Lower lobe of right lung (tissue), 2 donors: ENCODE results near the gene ELF2. TPM values are rescaled to one million over a fixed set of nuclear protein-coding genes. Genes with fewer than 3 reads are reported as not detected.
"Not testable (repeated sequence)": the region's sequence is repeated elsewhere in the genome, so short reads cannot be mapped to it uniquely, and the experiment has no call there.

Experiments
- ATAC-seq, 2 donors: fragments of 200-7000 bp; cut with Tn5 transposase; one replicate each; pipeline ENCODE4 v1.9.1; 2020 to 2022; ENCODE audit warnings: mild to moderate bottlenecking in 2 of 2, moderate library complexity in 2 of 2
- DNase-seq: peaks from one replicate; pipeline ENCODE4 v3.0.0-alpha.2; 2020
- H3K27ac ChIP-seq: fragments of 200-600 bp; one replicate; pipeline ENCODE4 v1.8.0; 2022
- H3K27me3 ChIP-seq: fragments of 200-600 bp; one replicate; pipeline ENCODE4 v1.8.0; 2022; ENCODE audit warnings: low read depth
- H3K36me3 ChIP-seq: fragments of 200-600 bp; one replicate; pipeline ENCODE4 v1.8.0; 2022; ENCODE audit warnings: mild to moderate bottlenecking
- H3K4me1 ChIP-seq: fragments of 200-600 bp; one replicate; pipeline ENCODE4 v1.8.0; 2022
- H3K4me3 ChIP-seq: fragments of 200-600 bp; one replicate; pipeline ENCODE4 v1.8.0; 2022; ENCODE audit warnings: mild to moderate bottlenecking
- H3K9me3 ChIP-seq: fragments of 200-600 bp; one replicate; pipeline ENCODE4 v1.8.0; 2022
- CTCF ChIP-seq: fragments of 200-600 bp; IDR thresholded peaks from one replicate; pipeline ENCODE4 v1.8.0; 2022; ENCODE audit warnings: antibody characterized with exemption, mild to moderate bottlenecking
- intact Hi-C: fragments of 100-400 bp; cut with DNase I; formaldehyde crosslinking; loops from one replicate; pipeline ENCODE4 v1.11.0; 2022
- total RNA-seq: library from RNA; stranded (reverse); fragmentation: NEBNext Ultra II Directional; extraction: Animal tissue kit (Norgen Biotek cat#: 25700); gene quantifications from one replicate; pipeline ENCODE4 v1.2.1, GENCODE V29; 2021
- donor health status: DM: no; HTN: yes; CAD: no; lungs with severe emphysema.

ELF2 gene
- total RNA-seq, 1 donor from 2014 or later, result 54.0 TPM

- intact Hi-C loops, result no loop called here
- DNase-seq (no peak), ATAC-seq (no peak)
- peaks cover 54% of the 10 kb centered on the region for H3K4me1 ChIP-seq
- no peak for TF ChIP-seq CTCF
- H3K9me3 ChIP-seq, result no peaks in the 10 kb centered on the region
- no peak overlapping the region for H3K4me3 ChIP-seq
- no peaks in the 10 kb centered on the region for H3K36me3 ChIP-seq
- no peak overlapping the region for H3K27ac ChIP-seq
- H3K27me3 ChIP-seq, result no peaks in the 10 kb centered on the region
These were observed 6.1 kb downstream of the ELF2 start for GRCh38 chr4:139170932-139171331.

- H3K27me3 ChIP-seq, result no peaks in the 10 kb centered on the region
- ATAC-seq (peak; percentile 74 to 82), DNase-seq (no peak)
- H3K9me3 ChIP-seq, result no peaks in the 10 kb centered on the region
- no peak overlapping the region for H3K27ac ChIP-seq
- intact Hi-C loops, result loop anchor here (5.0 kb wide), 1 partner anchor 66 kb away; no protein-coding TSS in a partner anchor
- peak; percentile 50 for TF ChIP-seq CTCF
- H3K36me3 ChIP-seq, result no peaks in the 10 kb centered on the region
- peaks cover 60% of the 10 kb centered on the region for H3K4me1 ChIP-seq
- H3K4me3 ChIP-seq, result no peak overlapping the region
These were observed 9.1 kb downstream of the ELF2 start for GRCh38 chr4:139167774-139168444.

GRCh38 chr4:139164731-139165130 is 12.3 kb downstream of the ELF2 start:
- ATAC-seq (no peak), DNase-seq (no peak)
- H3K4me3 ChIP-seq, result no peak overlapping the region
- H3K9me3 ChIP-seq, result no peaks in the 10 kb centered on the region
- TF ChIP-seq CTCF, result no peak
- no peaks in the 10 kb centered on the region for H3K27me3 ChIP-seq
- H3K27ac ChIP-seq, result no peak overlapping the region
- no peaks in the 10 kb centered on the region for H3K36me3 ChIP-seq
- intact Hi-C loops, result loop anchor here (5.0 kb wide), 1 partner anchor 62 kb away; no protein-coding TSS in a partner anchor
- peaks cover 51% of the 10 kb centered on the region for H3K4me1 ChIP-seq

- no peak overlapping the region for H3K4me3 ChIP-seq
- intact Hi-C loops, result no loop called here
- H3K4me1 ChIP-seq, result peaks cover 47% of the 10 kb centered on the region
- ATAC-seq (no peak), DNase-seq (no peak)
- no peaks in the 10 kb centered on the region for H3K9me3 ChIP-seq
- H3K36me3 ChIP-seq, result no peaks in the 10 kb centered on the region
- H3K27ac ChIP-seq, result no peak overlapping the region
- H3K27me3 ChIP-seq, result no peaks in the 10 kb centered on the region
- no peak for TF ChIP-seq CTCF
These were observed 13.2 kb downstream of the ELF2 start for GRCh38 chr4:139163806-139164206.

- intact Hi-C loops, ATAC-seq, H3K27me3 ChIP-seq, H3K4me3 ChIP-seq, H3K27ac ChIP-seq, H3K36me3 ChIP-seq, H3K9me3 ChIP-seq, DNase-seq: not testable (repeated sequence)
- peaks cover 14% of the 10 kb centered on the region for H3K4me1 ChIP-seq
These were observed 19.0 kb downstream of the ELF2 start for GRCh38 chr4:139157977-139158376.

GRCh38 chr4:139154952-139155557 is 22.0 kb downstream of the ELF2 start:
- intact Hi-C loops, result no loop called here

More at GRCh38 chr4:139154952-139155557, 22.0 kb downstream of the ELF2 start:
- no peak overlapping the region for H3K27ac ChIP-seq
- DNase-seq, result no peak
- peaks cover 23% of the 10 kb centered on the region for H3K4me1 ChIP-seq
- no peaks in the 10 kb centered on the region for H3K9me3 ChIP-seq
- no peaks in the 10 kb centered on the region for H3K36me3 ChIP-seq
- ATAC-seq, result no peak
- no peaks in the 10 kb centered on the region for H3K27me3 ChIP-seq
- H3K4me3 ChIP-seq, result no peak overlapping the region
- TF ChIP-seq CTCF, result no peak
